PC-9 (cell line): ENCODE data around the gene ZNF580. TPM values are rescaled to one million over a fixed set of nuclear protein-coding genes. Genes with fewer than 3 reads are reported as not detected.

Experiments used
- BruUV-seq: library from RNA; stranded (reverse); fragments of 400-500 nt; replicated peaks from 2 replicates; lab custom pipeline; 2021; lab: Mats Ljungman, UMichigan
- CTCF ChIA-PET: fragments of 300-600 bp; sonication (Branson Sonifier 250); formaldehyde crosslinking; loops from one replicate; lab custom pipeline; 2022; ENCODE audit warnings: antibody characterized with exemption; lab: Charles Lee
- POLR2A ChIA-PET: fragments of 300-600 bp; sonication (Branson Sonifier 250); formaldehyde crosslinking; loops from one replicate; lab custom pipeline; 2022; ENCODE audit warnings: antibody characterized with exemption; ENCODE audit not compliant: unreplicated experiment; lab: Charles Lee
- DNase-seq, 2 experiments: peaks; one replicate each; pipeline versions ENCODE4 v3.0.0 to v3.0.0-alpha.2; 2015 to 2022; ENCODE audit warnings: mixed read lengths in 1 of 2
- H2AFZ ChIP-seq: fragments of 200-600 bp; sonication (generic); 2 replicates; pipeline ENCODE4 v1.8.1; 2017; ENCODE audit warnings: antibody characterized with exemption
- H3F3A ChIP-seq: fragments of 200-600 bp; sonication (generic); 2 replicates; pipeline ENCODE4 v1.8.1; 2017; ENCODE audit warnings: antibody characterized with exemption, mild to moderate bottlenecking, low read depth; ENCODE audit not compliant: insufficient read depth
- H3K27ac ChIP-seq: fragments of 200-600 bp; sonication (generic); 2 replicates; pipeline ENCODE4 v1.6.1; 2016; ENCODE audit warnings: mixed run types
- H3K27me3 ChIP-seq: fragments of 200-600 bp; sonication (generic); 2 replicates; pipeline ENCODE4 v1.6.1; 2016; ENCODE audit warnings: low read depth, mixed run types; ENCODE audit not compliant: insufficient read depth
- H3K36me3 ChIP-seq: fragments of 200-600 bp; sonication (generic); 2 replicates; pipeline ENCODE4 v1.6.1; 2016; ENCODE audit warnings: low read depth, mixed run types
- H3K4me1 ChIP-seq: fragments of 200-600 bp; sonication (generic); replicated peaks from 2 replicates; pipeline ENCODE4 v1.6.1; 2016; ENCODE audit warnings: mixed run types; ENCODE audit not compliant: insufficient read depth
- H3K4me2 ChIP-seq: fragments of 200-600 bp; sonication (generic); 2 replicates; pipeline ENCODE4 v1.6.1; 2017; ENCODE audit warnings: mixed run types
- H3K4me3 ChIP-seq: fragments of 200-600 bp; sonication (generic); 2 replicates; pipeline ENCODE4 v1.6.1; 2016; ENCODE audit warnings: mixed run types
- H3K79me2 ChIP-seq: fragments of 200-600 bp; sonication (generic); 2 replicates; pipeline ENCODE4 v1.6.1; 2017; ENCODE audit warnings: low read depth, mixed run types
- H3K9me2 ChIP-seq: fragments of 200-600 bp; sonication (generic); 2 replicates; pipeline ENCODE4 v1.8.1; 2017; ENCODE audit warnings: mild to moderate bottlenecking; ENCODE audit not compliant: insufficient read depth
- H3K9me3 ChIP-seq: fragments of 200-600 bp; sonication (generic); 2 replicates; pipeline ENCODE4 v1.8.1; 2016; ENCODE audit warnings: low read depth; ENCODE audit not compliant: insufficient read depth
- H4K20me1 ChIP-seq: fragments of 200-600 bp; sonication (generic); 2 replicates; pipeline ENCODE4 v1.8.1; 2017; ENCODE audit not compliant: insufficient read depth
- CTCF ChIP-seq: fragments of 200-600 bp; sonication (generic); conservative IDR thresholded peaks from 2 replicates; pipeline ENCODE4 v1.6.1; 2017; ENCODE audit warnings: mixed run types, antibody characterized with exemption, mild to moderate bottlenecking, moderate library complexity
- EZH2 ChIP-seq: fragments of 200-600 bp; sonication (generic); IDR thresholded peaks from 2 replicates; pipeline ENCODE4 v1.8.0; 2017; ENCODE audit warnings: antibody characterized with exemption, low read depth
- intact Hi-C: fragments of 100-400 bp; cut with micrococcal nuclease; formaldehyde crosslinking; loops from one replicate; pipeline ENCODE4 v1.10.0; 2022; ENCODE audit not compliant: unreplicated experiment
- total RNA-seq: library from RNA; stranded (reverse); gene quantifications from 2 replicates; pipeline ENCODE4 v1.2.3, GENCODE V29; 2021

The ZNF580 gene
- total RNA-seq, 1 experiment from 2014 or later = 56.6 TPM

- CTCF ChIA-PET = no interaction called here
- Histone ChIP-seq H3K4me2 (no peak overlapping the region), H4K20me1 (peaks cover 30% of the 10 kb centered on the region), H3K79me2 (peaks cover 17% of the 10 kb centered on the region), H2AFZ (no peak overlapping the region), H3F3A (peaks cover 28% of the 10 kb centered on the region; the same call in 1 of the 2 replicates), H3K9me2 (no peaks in the 10 kb centered on the region), H3K4me1 (no peaks in the 10 kb centered on the region), H3K9me3 (no peaks in the 10 kb centered on the region), H3K27me3 (no peaks in the 10 kb centered on the region), H3K4me3 (no peak overlapping the region), H3K27ac (no peak overlapping the region), H3K36me3 (peaks cover 15% of the 10 kb centered on the region; the same call in 1 of the 2 replicates)
- DNase-seq = no peak
- no TSS peak for BruUV-seq
- intact Hi-C loops = no loop called here
- TF ChIP-seq EZH2 (no peak), CTCF (no peak)
- POLR2A ChIA-PET = no interaction called here
Observed at GRCh38 chr19:55613396-55613795, 27.4 kb upstream of the ZNF580 start.

- Histone ChIP-seq H3K27me3 (no peaks in the 10 kb centered on the region), H4K20me1 (peaks cover 23% of the 10 kb centered on the region), H3K4me1 (no peaks in the 10 kb centered on the region), H3K4me3 (no peak overlapping the region), H3K4me2 (no peak overlapping the region), H3K9me2 (no peaks in the 10 kb centered on the region), H3K36me3 (peaks cover 9% of the 10 kb centered on the region; the same call in 1 of the 2 replicates), H3K79me2 (peaks cover 9% of the 10 kb centered on the region), H2AFZ (no peak overlapping the region), H3K9me3 (no peaks in the 10 kb centered on the region), H3K27ac (no peak overlapping the region), H3F3A (peaks cover 30% of the 10 kb centered on the region; the same call in 1 of the 2 replicates)
- BruUV-seq = no TSS peak
- ChIA-PET CTCF (no interaction called here), POLR2A (no interaction called here)
- TF ChIP-seq EZH2 = no peak
- TF ChIP-seq CTCF = no peak
- DNase-seq = no peak
- intact Hi-C loops = no loop called here
Observed at GRCh38 chr19:55613930-55614710, 26.7 kb upstream of the ZNF580 start.

DNA sequence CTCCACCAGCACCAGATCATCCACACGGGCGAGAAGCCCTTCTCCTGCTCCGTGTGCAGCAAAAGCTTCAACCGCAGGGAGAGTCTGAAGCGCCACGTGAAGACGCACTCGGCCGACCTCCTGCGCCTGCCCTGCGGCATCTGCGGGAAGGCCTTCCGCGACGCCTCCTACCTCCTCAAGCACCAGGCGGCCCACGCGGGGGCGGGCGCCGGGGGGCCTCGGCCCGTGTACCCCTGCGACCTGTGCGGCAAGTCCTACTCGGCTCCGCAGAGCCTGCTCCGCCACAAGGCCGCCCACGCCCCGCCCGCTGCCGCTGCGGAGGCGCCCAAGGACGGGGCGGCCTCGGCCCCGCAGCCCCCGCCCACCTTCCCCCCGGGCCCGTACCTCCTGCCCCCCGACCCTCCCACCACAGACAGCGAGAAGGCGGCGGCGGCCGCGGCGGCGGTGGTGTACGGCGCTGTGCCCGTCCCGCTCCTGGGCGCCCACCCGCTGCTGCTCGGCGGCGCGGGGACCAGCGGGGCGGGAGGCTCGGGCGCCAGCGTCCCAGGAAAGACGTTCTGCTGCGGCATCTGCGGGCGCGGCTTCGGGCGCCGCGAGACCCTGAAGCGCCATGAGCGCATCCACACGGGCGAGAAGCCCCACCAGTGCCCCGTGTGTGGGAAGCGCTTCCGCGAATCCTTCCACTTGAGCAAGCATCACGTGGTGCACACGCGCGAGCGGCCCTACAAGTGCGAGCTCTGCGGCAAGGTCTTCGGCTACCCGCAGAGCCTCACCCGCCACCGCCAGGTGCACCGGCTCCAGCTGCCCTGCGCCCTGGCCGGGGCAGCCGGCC is 25.9 kb upstream of the ZNF580 start:
- CTCF ChIA-PET = no interaction called here
- Histone ChIP-seq H3K9me3 (no peaks in the 10 kb centered on the region), H3K9me2 (no peaks in the 10 kb centered on the region), H3K27me3 (no peaks in the 10 kb centered on the region), H3K27ac (no peak overlapping the region), H3K36me3 (peaks cover 3% of the 10 kb centered on the region; the same call in 1 of the 2 replicates), H3K79me2 (peaks cover 4% of the 10 kb centered on the region; the same call in 1 of the 2 replicates), H3K4me1 (no peaks in the 10 kb centered on the region), H4K20me1 (peaks cover 21% of the 10 kb centered on the region), H3F3A (peaks cover 35% of the 10 kb centered on the region; the same call in 1 of the 2 replicates), H2AFZ (no peak overlapping the region), H3K4me2 (no peak overlapping the region), H3K4me3 (no peak overlapping the region)
- intact Hi-C loops = no loop called here
- no peak for TF ChIP-seq CTCF
- TF ChIP-seq EZH2 = no peak
- POLR2A ChIA-PET = no interaction called here
- BruUV-seq = no TSS peak
- no peak for DNase-seq
